DMS153 treated with DMSO at 0.1 percent for 48 hours (cell line): ENCODE measurements around the gene INPPL1.
A peak's percentile ranks its signal among the peaks of the same experiment; 100 is the strongest.

ENCODE experiments used
- DNase-seq: peaks from one replicate; lab custom pipeline; 2025; ENCODE audit not compliant: unreplicated experiment; lab: John Stamatoyannopoulos, UW

Gene INPPL1

DNA sequence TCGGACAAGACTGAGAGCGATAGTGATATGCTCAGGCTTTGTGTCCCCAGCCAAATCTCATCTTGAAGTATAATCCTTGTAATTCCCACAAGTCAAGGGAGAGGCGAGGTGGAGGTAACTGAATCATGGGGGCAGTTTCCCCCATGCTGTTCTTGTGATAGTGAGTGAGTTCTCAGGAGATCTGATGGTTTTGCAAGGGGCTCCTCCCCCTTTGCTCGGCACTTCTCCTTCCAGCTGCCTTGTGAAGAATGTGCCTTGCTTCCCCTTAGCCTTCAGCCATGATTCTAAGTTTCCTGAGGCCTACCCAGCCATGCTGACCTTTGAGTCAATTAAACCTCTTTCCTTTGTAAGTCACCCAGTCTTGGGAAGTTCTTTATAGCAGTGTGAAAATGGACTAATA, 15.5 kb upstream of the INPPL1 start:
- DNase-seq = no peak

DNA sequence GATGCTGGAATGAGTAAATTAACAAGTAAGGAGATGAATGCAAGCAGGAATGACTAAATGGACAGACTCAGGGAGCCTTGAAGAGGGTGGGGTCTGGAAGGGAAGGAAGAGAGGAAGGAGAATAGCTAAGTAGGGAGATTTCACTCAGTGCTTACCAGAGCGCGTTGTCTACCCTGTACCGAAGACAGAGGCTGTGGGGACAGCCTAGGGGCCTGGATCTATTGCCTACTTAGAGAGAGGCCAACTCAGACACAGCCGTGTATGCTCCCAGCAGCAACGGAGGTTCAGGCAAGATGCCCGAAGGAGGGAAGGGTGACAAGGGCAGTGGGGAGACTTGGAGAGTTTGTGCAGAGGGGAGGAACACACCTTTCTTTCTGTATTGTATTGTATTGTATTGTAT, 7.9 kb upstream of the INPPL1 start, which contains the start of gene FOLR2:
Gene FOLR2, plus strand, starts transcription at position 157 of the 400 bp plus-strand sequence. CDS start 1,791 bp downstream, outside the sequence.
- no peak for DNase-seq

DNA sequence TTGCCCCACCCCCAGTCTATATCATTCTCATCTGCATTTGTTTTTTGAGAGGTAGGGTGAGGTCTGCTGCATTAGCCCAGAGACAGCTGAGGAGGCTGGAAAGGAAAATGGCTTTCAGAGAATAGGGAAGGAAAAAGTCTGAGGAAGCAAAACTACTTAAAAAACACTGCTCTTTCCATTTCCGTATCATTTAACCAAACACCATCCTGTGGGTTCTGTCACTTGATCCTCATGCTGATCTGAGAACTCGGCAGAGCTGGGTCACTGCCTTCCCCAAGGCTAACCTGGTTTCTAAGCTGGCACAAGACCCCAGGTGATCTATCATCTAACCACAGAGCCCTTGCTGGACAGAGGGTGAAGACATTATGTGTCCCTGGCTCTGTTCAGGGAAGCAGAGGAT, 6.7 kb upstream of the INPPL1 start:
- DNase-seq = no peak

DNA sequence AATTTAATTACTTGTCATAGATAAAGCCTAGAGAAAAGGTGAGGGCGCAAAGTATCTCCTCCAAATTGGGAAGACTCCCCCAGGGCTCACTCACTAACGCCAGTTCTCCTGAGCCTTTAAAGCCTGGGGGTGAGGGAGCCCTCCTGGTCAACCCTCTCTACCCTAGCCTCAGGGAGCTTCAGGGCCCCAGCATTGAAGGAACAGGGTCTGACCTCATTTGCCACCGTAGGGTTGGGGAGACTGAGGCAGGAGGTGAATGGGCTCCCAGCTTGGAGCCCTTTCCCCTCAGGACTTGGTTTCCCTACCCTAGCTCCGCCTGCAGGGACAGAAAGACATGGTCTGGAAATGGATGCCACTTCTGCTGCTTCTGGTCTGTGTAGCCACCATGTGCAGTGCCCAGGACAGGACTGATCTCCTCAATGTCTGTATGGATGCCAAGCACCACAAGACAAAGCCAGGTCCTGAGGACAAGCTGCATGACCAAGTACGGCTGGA, 6.3 kb upstream of the INPPL1 start:
- no peak for DNase-seq

DNA sequence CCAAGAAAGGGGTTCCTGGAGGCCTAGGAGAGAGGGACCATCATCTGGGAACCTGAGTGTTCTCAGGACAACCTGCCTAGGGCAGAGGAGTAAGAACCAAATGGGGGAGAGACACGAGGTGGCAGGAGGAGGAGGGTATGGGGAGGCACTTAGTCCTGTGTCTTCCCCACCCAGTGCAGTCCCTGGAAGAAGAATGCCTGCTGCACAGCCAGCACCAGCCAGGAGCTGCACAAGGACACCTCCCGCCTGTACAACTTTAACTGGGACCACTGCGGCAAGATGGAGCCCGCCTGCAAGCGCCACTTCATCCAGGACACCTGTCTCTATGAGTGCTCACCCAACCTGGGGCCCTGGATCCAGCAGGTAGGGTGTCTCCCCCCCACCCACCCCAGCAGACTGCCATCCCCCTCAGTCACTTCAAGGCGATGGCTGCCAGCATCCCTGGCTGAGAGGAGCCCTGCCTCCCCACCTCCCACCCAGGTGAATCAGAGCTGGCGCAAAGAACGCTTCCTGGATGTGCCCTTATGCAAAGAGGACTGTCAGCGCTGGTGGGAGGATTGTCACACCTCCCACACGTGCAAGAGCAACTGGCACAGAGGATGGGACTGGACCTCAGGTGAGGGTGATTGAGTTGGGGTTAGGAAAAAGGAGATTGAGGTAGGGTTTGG, 3.7 kb upstream of the INPPL1 start:
- no peak for DNase-seq

DNA sequence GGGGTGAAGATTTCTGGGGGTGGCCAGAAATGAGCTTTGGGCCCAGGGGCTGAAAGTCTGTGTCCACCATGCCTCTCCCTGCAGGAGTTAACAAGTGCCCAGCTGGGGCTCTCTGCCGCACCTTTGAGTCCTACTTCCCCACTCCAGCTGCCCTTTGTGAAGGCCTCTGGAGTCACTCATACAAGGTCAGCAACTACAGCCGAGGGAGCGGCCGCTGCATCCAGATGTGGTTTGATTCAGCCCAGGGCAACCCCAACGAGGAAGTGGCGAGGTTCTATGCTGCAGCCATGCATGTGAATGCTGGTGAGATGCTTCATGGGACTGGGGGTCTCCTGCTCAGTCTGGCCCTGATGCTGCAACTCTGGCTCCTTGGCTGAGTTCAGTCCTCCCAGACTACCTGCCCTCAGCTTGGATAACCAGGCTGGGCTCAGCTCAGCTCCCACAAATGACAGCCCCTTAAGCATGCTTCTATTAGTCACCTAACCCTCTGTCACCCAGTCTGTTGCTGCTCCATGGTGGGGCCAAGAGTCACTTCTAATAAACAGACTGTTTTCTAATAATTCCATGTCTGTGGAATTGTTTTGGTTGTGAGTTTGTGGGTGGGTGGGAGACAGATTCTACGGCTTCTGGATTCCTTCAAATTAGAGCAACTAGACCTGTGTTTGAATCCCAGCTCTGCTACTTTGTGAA, 3.0 kb upstream of the INPPL1 start:
- no peak for DNase-seq

DNA sequence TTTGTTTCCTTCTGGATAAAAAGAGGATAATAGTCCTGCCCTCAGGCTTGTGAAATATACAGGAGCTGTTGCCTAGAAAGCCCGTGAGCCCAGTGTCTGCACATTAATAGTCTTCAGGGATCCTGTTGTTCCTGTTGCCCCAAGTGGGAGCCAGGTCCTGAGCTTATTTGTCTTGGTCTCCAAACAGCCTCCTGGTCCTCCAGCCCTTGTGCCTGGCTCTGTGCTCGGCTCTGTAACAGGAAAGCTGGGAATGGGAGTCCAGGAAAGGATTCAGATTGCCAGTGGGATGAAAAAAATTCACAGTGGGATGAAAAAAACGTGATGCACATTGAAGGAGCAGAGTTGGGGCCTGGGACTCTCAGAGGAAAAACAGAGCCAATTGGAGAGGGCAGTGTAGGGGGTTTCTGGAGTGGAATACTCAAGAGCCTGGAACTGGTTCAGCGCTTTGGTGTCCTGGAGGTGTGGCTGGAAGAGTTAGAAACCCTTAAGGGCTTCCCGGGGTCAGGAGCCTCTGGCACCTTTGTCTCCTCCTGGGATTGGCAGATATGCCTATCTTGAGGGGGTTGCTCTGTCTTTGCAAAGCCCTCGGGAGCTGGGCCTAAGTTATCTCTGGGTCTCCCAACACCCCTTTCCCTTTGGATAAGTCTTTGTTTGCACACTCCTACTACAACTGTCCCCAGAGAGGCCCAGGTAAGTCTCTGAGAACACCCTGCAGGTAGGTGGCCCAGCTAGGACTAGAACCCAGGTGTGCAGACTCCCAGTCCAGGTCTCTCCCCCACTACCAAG, 2.3 kb upstream of the INPPL1 start:
- peak; percentile 58 for DNase-seq

DNA sequence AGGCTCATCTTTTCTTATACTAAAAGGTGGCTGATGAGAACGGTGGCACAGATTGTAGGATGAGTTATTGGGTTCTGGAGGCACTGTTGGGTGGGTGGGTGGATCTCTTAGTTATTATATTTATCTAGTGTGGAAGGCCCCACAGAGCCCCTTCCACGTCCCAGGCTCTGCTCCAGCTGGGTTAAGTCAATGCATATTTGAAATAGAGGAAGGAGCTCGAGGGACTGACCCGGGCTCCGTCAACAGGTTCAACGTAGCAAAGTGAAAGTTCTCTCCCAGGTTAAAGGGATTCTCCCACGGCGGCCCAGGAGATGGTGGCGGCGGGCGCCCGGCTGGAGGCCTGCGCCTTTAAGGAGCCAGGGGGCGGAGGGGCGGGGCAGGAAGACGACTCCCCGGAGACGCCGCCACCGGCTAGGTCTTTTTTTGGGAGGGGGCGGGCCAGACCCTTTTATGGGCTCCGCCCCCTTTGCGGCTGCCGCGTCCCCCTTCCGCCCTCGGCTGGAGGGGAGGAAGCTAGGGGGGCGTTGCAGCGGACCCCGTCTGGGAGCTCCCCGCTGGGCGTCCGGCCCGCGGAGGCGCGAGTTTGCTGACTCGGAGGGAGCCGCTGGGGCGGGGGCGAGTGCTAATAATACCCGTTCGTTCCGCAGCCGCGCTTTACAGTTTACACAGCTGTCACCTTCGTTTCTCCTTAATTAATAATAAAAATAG, 1.5 kb upstream of the INPPL1 start:
- DNase-seq = peak; percentile 93

DNA sequence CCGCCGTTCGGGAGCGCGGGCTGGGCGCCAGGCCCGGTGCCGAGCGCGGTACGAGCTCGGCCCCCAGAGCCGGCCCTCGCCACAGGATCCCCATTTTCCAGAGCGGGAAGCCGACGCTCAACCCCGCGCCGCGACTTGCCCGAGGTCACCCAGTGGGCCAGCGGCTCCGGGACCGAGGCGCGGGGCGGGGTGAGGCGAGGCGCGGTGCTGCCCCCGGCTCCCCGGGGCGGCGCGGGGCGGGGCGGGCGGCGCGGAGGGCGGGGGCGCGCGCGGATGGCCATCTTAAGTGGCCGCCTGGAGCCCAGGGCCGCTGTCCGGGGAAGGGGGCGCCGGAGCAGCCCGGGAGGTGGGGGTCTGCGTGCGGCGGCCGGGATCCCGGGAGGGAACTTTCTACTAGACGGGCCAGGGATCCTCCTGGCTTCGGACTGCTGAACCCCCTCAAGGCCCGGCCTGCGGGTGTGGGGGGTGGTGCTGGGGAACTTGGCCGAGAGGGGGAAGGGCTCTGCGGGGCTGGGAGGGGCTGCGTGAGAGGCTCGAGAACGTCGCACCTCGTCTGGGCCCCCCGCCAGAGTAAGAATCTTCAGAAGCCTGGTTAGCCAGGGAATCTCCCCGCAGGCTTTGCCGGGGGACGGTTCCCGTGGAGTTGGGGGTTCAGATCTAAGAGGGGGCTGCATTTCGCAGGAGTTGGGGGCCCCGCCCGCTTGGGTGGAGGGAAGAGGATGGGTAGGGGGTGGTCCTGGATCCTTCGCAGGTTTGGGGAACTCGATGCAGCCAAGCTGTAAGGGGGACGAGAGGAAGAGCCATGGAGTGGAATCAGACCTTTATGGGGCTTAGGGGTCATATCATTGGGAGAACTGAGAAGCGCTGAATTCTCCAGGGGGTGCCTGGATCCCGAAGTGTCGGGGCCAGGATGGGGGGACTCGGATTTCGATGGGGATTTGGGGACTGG, 678 bp upstream of the INPPL1 start:
- DNase-seq = no peak

DNA sequence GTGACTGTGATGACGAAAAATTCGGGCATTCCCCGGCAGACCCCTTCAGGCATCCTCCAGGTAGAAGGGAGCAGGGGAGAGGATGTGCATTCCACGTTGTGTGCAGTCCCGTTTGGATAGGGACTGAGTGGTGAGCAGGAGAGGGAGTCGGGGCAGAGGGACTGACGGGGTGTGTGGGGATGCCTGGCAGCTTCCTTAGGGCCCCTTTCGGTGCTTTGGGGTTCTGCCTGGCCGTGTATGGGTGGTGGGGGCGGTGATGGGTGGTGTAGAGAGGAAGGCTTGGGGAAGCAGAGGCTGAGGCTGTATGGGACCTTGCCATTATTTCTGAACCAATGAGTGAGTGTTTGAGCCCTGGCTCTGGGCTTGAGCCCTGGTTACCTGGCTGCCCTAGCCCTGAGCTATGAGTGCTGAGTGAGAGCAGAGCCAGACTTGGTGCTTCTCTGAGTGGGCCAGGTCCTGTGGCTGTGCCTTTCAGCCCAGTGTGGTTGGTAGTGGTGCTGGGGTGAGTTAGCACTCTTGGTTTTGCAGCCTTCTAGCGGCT, 914 bp downstream of the INPPL1 start:
- DNase-seq = no peak

DNA sequence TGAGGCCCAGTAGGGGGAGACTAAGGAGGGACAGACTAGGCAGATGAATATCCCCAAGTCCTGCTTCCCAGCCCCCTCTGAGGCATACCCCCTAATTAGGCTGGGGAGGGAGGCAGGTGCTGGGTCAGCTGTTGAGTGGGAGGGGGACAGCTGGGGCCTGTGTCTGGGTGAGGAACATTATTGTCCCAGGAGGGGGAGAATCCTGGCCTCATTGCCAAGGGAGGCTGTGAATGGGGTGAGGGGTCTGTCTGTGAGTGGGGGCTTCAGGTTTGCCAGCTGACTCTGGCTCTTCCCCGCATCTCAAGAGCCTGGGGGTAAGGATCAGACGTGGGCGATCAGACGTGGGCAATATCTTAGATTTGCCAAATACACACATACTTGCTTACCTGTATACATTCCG, 2.1 kb downstream of the INPPL1 start:
- no peak for DNase-seq

DNA sequence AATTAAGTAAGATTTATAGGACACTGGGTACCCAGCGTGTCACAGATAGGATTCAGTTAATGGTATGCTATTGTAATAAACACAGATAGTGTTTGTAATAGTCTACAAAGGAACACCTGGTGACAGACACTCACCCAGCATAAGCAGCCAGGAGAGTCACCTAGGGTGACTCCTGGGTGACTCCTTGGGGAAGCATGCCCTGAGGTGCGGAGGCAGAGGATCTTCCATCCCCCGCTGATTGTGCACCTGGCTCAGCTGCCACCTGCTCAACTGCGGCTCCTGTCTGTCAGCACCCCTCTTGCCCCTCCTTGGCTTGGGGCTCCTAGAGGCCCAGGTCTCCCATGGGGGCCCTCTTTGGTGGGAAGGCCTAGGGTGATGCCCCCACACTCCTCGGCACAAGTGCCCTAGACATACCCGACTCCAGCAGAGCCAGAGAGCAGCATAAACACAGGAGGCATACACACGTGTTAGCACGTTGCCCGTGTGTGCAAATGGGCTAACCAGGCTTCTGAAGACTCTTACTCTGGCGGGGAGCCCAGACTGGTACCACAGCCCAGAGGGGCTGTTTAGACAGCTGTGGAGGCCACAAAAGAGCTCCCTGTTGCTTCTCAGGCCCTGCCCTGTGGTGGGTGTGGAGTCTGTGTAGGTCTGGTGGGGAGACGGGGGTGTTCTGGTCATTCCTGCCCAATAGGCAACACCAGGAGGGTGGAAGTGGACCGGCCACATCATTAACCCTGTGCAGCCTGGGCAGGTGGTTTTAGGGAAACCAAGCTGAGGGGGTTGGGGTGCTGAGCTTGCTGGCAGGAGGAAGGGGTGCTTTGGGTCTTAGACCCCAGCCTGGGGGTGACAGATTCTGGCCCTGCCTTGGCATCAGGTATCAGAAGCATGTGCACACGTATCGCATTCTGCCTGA, 3.0 kb downstream of the INPPL1 start:
- DNase-seq = peak; percentile 65

DNA sequence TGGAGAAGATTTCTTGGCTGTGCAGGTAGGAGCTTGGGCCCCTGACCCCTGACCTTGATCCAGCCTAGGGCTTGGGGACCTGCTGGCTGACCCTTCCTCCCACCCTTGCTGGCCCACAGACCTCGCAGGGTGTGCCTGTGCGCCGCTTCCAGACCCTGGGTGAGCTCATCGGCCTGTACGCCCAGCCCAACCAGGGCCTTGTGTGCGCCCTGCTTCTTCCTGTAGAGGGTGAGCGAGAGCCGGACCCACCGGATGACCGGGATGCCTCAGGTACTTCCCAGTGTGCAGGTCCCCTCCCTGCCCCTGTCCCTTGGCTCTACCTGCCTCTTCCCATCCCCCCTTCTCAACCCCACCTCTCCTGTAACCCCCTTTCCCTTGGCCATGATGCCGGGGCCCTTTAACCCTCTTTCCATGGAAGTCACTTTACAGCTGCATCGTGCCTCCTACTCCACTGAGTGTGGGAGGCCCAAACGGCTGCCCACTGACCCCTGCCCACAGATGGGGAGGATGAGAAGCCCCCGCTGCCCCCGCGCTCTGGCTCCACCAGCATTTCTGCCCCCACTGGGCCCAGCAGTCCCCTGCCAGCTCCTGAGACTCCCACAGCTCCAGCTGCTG, 3.8 kb downstream of the INPPL1 start:
- no peak for DNase-seq

DNA sequence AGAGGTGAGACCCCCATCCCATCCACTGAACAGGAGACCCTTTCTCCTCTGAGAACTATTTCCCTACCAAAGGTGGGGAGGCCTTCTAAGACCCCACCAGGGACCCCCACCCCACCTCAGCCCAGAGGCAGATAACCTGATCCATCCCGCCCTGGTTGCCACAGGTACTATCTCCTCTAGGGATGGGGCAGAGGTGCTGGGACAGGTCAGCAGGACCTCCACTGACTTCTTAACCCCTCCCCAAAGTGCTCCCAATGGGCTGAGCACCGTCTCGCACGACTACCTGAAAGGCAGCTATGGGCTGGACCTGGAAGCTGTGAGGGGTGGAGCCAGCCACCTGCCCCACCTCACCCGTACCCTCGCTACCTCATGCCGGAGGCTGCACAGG, 4.3 kb downstream of the INPPL1 start:
- DNase-seq = no peak

DNA sequence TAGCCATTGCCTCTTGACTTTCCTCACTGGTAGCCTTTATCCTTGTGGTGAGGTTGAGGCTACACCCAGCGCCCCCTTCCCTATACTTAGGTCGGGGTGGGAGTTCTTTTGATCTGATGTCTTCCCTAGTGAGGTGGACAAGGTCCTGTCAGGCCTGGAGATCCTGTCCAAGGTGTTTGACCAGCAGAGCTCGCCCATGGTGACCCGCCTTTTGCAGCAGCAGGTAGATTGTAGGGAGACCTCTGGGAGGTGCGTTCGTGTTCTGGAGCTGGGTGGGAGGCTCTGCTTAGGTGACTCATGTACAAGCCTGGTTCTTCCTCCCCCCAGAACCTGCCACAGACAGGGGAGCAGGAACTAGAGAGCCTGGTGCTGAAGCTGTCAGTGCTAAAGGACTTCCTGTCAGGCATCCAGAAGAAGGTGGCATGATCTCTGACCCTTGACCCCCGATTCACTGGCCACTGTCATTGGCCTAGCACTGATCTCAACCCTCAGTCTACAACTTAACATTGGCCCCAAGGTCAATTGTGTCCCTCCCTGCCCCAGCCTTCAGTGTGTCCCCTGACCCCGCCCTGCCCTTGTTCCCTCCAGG, 4.9 kb downstream of the INPPL1 start:
- no peak for DNase-seq

DNA sequence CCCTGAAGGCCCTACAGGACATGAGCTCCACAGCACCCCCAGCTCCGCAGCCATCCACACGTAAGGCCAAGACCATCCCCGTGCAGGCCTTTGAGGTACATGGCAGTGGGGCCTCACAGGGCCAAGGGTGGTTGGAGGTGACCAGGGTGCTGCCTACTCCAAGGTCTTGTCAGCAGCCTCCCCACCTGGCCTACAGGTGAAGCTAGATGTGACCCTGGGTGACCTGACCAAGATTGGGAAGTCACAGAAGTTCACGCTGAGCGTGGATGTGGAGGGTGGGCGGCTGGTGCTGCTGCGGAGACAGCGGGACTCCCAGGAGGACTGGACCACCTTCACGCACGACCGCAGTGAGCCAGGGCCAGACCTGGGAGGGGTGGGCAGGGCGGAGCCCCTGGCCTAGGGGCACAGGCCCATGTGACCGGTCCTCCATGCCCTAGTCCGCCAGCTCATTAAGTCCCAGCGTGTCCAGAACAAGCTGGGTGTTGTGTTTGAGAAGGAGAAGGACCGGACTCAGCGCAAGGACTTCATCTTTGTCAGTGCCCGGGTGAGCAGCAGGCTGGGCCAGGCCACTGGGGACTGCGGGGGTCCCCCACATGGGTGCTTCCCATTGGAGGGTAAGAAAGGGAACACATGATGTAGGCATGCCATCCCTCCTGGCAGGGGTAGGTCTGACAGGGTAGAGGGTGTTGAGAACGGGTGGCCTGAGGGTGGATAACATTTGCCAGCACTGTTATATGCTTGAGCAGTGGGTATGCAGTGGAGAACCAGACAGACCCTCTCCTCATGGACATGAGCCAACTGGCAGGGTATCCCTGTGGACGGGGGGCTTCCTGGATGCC, 5.6 kb downstream of the INPPL1 start:
- DNase-seq = no peak

DNA sequence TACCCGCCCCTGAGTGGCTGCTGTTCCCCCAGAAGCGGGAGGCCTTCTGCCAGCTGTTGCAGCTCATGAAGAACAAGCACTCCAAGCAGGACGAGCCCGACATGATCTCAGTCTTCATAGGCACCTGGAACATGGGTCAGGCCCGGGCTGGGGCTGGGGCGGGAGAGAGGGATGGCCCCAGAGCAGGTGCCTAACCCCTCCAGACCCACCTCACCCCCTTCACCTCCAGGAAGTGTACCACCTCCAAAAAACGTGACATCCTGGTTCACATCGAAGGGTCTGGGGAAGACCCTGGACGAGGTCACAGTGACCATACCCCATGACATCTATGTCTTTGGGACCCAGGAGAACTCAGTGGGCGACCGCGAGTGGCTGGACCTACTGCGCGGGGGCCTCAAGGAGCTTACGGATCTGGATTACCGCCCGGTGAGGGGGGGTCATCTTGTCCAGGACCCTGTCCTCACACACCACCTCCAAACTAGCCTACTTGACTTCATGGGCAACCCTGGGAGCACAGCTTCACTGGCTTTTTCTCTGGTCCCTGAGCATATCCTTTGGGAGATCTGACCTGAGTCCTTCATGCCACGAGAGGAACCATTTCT, 6.3 kb downstream of the INPPL1 start:
- DNase-seq = no peak
